HG03095 (cell line): ENCODE results near the gene GAD1.

Source experiments
- ATAC-seq: cut with Tn5 transposase; IDR thresholded peaks from one replicate; pipeline ENCODE4 v1.9.1; 2021; ENCODE audit warnings: moderate library complexity; ENCODE audit not compliant: unreplicated experiment

GAD1 gene

GRCh38 chr2:170891893-170892292 is 75.2 kb downstream of the GAD1 start:
- ATAC-seq = no peak

GRCh38 chr2:170892391-170892951 is 75.8 kb downstream of the GAD1 start:
- no peak for ATAC-seq

- ATAC-seq = no peak
Measured at GRCh38 chr2:170895023-170895757, 78.5 kb downstream of the GAD1 start.

GRCh38 chr2:170896622-170897021 is 79.9 kb downstream of the GAD1 start:
- no peak for ATAC-seq

- ATAC-seq = no peak
Measured at GRCh38 chr2:170897108-170897507, 80.4 kb downstream of the GAD1 start.

GRCh38 chr2:170905864-170906263 is 89.2 kb downstream of the GAD1 start:
- no peak for ATAC-seq
